Retinal pigment epithelial cell (primary cell): ENCODE results near the gene NELFA.

Experiments
- DNase-seq: peaks from one replicate; pipeline ENCODE4 v3.0.0-alpha.2; 2010; ENCODE audit warnings: low read depth
- H3K4me3 ChIP-seq: 2 replicates; pipeline ENCODE4 v1.5.1; 2011; ENCODE audit warnings: mild to moderate bottlenecking, low read length, control low read depth, moderate library complexity
- CTCF ChIP-seq: conservative IDR thresholded peaks from 2 replicates; pipeline ENCODE4 v1.5.1; 2011; ENCODE audit warnings: low read depth, low read length, control low read depth, inconsistent platforms

NELFA gene

GRCh38 chr4:1971456-1972200 is 37.1 kb downstream of the NELFA start:
- no peak for TF ChIP-seq CTCF
- no peak for DNase-seq
- H3K4me3 ChIP-seq: no peak overlapping the region

GRCh38 chr4:1970926-1971325 is 37.8 kb downstream of the NELFA start:
- TF ChIP-seq CTCF: no peak
- H3K4me3 ChIP-seq: no peak overlapping the region
- no peak for DNase-seq

GRCh38 chr4:1969928-1970723 is 38.6 kb downstream of the NELFA start:
- no peak overlapping the region for H3K4me3 ChIP-seq
- no peak for TF ChIP-seq CTCF
- DNase-seq: no peak

- no peak for DNase-seq
- no peak for TF ChIP-seq CTCF
- H3K4me3 ChIP-seq: no peak overlapping the region
Measured at GRCh38 chr4:1968686-1969295, 40.0 kb downstream of the NELFA start.

GRCh38 chr4:1967512-1968149 is 41.1 kb downstream of the NELFA start:
- no peak for TF ChIP-seq CTCF
- no peak for DNase-seq
- H3K4me3 ChIP-seq: no peak overlapping the region

- no peak overlapping the region for H3K4me3 ChIP-seq
- no peak for TF ChIP-seq CTCF
- no peak for DNase-seq
Measured at GRCh38 chr4:1964971-1965370, 43.8 kb downstream of the NELFA start.
